PFSK-1 (cell line): Measurements from ENCODE around the gene CCNT1.

ENCODE experiments used
- FOXP2 ChIP-seq: optimal IDR thresholded peaks from 2 replicates; pipeline ENCODE3; 2011; ENCODE audit warnings: borderline replicate concordance, control low read depth, inconsistent platforms; ENCODE audit not compliant: insufficient read depth; ENCODE audit errors: extremely low read length, extremely low read depth
- POLR2AphosphoS5 ChIP-seq: IDR thresholded peaks from 2 replicates; pipeline ENCODE4 v1.6.1; 2012; ENCODE audit warnings: low read depth, mild to moderate bottlenecking, control low read depth, low read length, moderate library complexity
- SIN3A ChIP-seq: IDR thresholded peaks from 2 replicates; pipeline ENCODE4 v1.6.1; 2012; ENCODE audit warnings: mild to moderate bottlenecking, low read length, moderate library complexity, borderline replicate concordance; ENCODE audit not compliant: insufficient read depth
- TAF1 ChIP-seq: IDR thresholded peaks from 2 replicates; pipeline ENCODE4 v1.6.1; 2012; ENCODE audit warnings: low read length, control low read depth, borderline replicate concordance; ENCODE audit not compliant: insufficient read depth
- TF ChIP-seq, protein P1 (sequence below), 2 experiments: IDR thresholded peaks; 2 replicates each; pipeline versions ENCODE4 v1.6.1 to v1.8.0; 2011 to 2012; ENCODE audit warnings: low read depth in 2 of 2, low read length in 2 of 2, control low read depth in 1 of 2, inconsistent platforms in 1 of 2, mild to moderate bottlenecking in 1 of 2, moderate library complexity in 1 of 2; ENCODE audit not compliant: insufficient read depth in 1 of 2

DNA sequence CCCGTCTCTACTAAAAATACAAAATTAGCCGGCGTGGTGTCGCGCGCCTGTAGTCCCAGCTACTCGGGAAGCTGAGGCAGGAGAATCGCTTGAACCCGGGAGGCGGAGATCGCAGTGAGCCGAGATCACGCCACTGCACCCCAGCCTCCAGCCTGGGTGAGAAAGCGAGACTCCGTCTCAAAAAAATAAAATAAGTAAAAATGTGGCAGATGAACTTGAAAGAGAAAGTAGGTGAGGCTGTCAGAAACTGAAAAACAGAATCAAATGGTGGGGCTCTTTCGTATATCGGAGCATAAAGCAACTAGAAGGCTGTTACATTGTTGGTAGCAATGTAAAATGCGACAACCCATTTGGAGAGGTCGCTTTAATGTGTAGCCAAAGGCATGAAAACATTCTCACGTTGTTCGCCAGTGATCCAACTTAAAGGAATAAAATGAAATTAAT lies 767 bp upstream of the CCNT1 start:
- TF ChIP-seq, protein P1, sequence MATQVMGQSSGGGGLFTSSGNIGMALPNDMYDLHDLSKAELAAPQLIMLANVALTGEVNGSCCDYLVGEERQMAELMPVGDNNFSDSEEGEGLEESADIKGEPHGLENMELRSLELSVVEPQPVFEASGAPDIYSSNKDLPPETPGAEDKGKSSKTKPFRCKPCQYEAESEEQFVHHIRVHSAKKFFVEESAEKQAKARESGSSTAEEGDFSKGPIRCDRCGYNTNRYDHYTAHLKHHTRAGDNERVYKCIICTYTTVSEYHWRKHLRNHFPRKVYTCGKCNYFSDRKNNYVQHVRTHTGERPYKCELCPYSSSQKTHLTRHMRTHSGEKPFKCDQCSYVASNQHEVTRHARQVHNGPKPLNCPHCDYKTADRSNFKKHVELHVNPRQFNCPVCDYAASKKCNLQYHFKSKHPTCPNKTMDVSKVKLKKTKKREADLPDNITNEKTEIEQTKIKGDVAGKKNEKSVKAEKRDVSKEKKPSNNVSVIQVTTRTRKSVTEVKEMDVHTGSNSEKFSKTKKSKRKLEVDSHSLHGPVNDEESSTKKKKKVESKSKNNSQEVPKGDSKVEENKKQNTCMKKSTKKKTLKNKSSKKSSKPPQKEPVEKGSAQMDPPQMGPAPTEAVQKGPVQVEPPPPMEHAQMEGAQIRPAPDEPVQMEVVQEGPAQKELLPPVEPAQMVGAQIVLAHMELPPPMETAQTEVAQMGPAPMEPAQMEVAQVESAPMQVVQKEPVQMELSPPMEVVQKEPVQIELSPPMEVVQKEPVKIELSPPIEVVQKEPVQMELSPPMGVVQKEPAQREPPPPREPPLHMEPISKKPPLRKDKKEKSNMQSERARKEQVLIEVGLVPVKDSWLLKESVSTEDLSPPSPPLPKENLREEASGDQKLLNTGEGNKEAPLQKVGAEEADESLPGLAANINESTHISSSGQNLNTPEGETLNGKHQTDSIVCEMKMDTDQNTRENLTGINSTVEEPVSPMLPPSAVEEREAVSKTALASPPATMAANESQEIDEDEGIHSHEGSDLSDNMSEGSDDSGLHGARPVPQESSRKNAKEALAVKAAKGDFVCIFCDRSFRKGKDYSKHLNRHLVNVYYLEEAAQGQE (IDR thresholded peaks at IDR 0.05; ENCODE audit: insufficient read depth in 1 of 2, low read depth in 2 of 2, low read length in 2 of 2) = no peak
- TF ChIP-seq SIN3A (no peak), TAF1 (no peak), POLR2AphosphoS5 (no peak), FOXP2 (no peak)
